Stimulated activated CD8-positive, alpha-beta memory T cell treated with anti-CD3 and anti-CD28 coated beads, Interleukin-15, amount 100 ng/mL, for 1 hour (primary cell): ENCODE data around the gene CLDN8.

Experiments
- DNase-seq: peaks from one replicate; pipeline ENCODE4 v3.0.0-alpha.2; 2020; ENCODE audit warnings: low read depth

The CLDN8 gene

GRCh38 chr21:30216041-30216723 is at the start of gene CLDN8:
TSS of gene CLDN8 (minus strand) at chr21:30216097. CDS start at chr21:30215925, 172 bp downstream.
- no peak for DNase-seq

GRCh38 chr21:30257773-30258172 is 41.9 kb upstream of the CLDN8 start:
- DNase-seq: no peak

- DNase-seq: no peak
Observed at GRCh38 chr21:30256100-30256499, 40.2 kb upstream of the CLDN8 start.

GRCh38 chr21:30255679-30256078 is 39.8 kb upstream of the CLDN8 start:
- DNase-seq: no peak

- no peak for DNase-seq
Observed at GRCh38 chr21:30251781-30252180, 35.9 kb upstream of the CLDN8 start.

- no peak for DNase-seq
Observed at GRCh38 chr21:30249936-30250335, 34.0 kb upstream of the CLDN8 start.

- no peak for DNase-seq
Observed at GRCh38 chr21:30248844-30249243, 32.9 kb upstream of the CLDN8 start.

GRCh38 chr21:30245061-30245460 is 29.2 kb upstream of the CLDN8 start:
- DNase-seq: no peak

- DNase-seq: no peak
Observed at GRCh38 chr21:30243691-30244090, 27.8 kb upstream of the CLDN8 start.

GRCh38 chr21:30240661-30241060 is 24.8 kb upstream of the CLDN8 start:
- DNase-seq: no peak

- DNase-seq: no peak
Observed at GRCh38 chr21:30238168-30238567, 22.3 kb upstream of the CLDN8 start.

GRCh38 chr21:30234643-30235042 is 18.7 kb upstream of the CLDN8 start:
- no peak for DNase-seq

- no peak for DNase-seq
Observed at GRCh38 chr21:30234050-30234449, 18.2 kb upstream of the CLDN8 start.

- DNase-seq: no peak
Observed at GRCh38 chr21:30233228-30234020, 17.5 kb upstream of the CLDN8 start.

- DNase-seq: no peak
Observed at GRCh38 chr21:30232011-30232410, 16.1 kb upstream of the CLDN8 start.

- no peak for DNase-seq
Observed at GRCh38 chr21:30227633-30228404, 11.9 kb upstream of the CLDN8 start.

GRCh38 chr21:30227128-30227527 is 11.2 kb upstream of the CLDN8 start:
- no peak for DNase-seq

- no peak for DNase-seq
Observed at GRCh38 chr21:30223596-30223995, 7.7 kb upstream of the CLDN8 start.

- DNase-seq: no peak
Observed at GRCh38 chr21:30222724-30223123, 6.8 kb upstream of the CLDN8 start.

- no peak for DNase-seq
Observed at GRCh38 chr21:30211071-30211470, 4.8 kb downstream of the CLDN8 start.

- DNase-seq: no peak
Observed at GRCh38 chr21:30209601-30210000, 6.3 kb downstream of the CLDN8 start.

- DNase-seq: no peak
Observed at GRCh38 chr21:30207252-30207579, 8.7 kb downstream of the CLDN8 start.
